Ishikawa (cell line): ENCODE results near the gene ATXN1.

Source experiments
- CEBPB ChIP-seq: IDR thresholded peaks from 2 replicates; pipeline ENCODE4 v1.6.1; 2012
- CREB1 ChIP-seq: IDR thresholded peaks from 2 replicates; pipeline ENCODE4 v1.6.1; 2012; ENCODE audit warnings: low read depth
- EGR1 ChIP-seq: IDR thresholded peaks from 2 replicates; pipeline ENCODE4 v1.6.1; 2012
- EP300 ChIP-seq: IDR thresholded peaks from 2 replicates; pipeline ENCODE4 v1.6.1; 2012; ENCODE audit warnings: borderline replicate concordance
- FOXM1 ChIP-seq: IDR thresholded peaks from 2 replicates; pipeline ENCODE4 v1.6.1; 2012; ENCODE audit warnings: low read depth, borderline replicate concordance
- MAX ChIP-seq: IDR thresholded peaks from 2 replicates; pipeline ENCODE4 v1.6.1; 2012
- REST ChIP-seq: IDR thresholded peaks from 2 replicates; pipeline ENCODE4 v1.6.1; 2012; ENCODE audit warnings: low read depth, mild to moderate bottlenecking
- TAF1 ChIP-seq: IDR thresholded peaks from 2 replicates; pipeline ENCODE4 v1.6.1; 2012; ENCODE audit warnings: low read depth, mild to moderate bottlenecking
- TCF12 ChIP-seq: IDR thresholded peaks from 2 replicates; pipeline ENCODE4 v1.6.1; 2012; ENCODE audit warnings: low read depth
- TEAD4 ChIP-seq: IDR thresholded peaks from 2 replicates; pipeline ENCODE4 v1.6.1; 2012
- USF1 ChIP-seq: IDR thresholded peaks from 2 replicates; pipeline ENCODE4 v1.6.1; 2012
- YY1 ChIP-seq: IDR thresholded peaks from 2 replicates; pipeline ENCODE4 v1.6.1; 2012; ENCODE audit warnings: low read depth
- ZBTB7A ChIP-seq: IDR thresholded peaks from 2 replicates; pipeline ENCODE4 v1.6.1; 2012; ENCODE audit warnings: low read depth

GRCh38 chr6:16386057-16386456 is 375.2 kb downstream of the ATXN1 start:
- TF ChIP-seq TAF1 (no peak), MAX (no peak), EP300 (no peak), ZBTB7A (no peak), REST (no peak), CREB1 (no peak), EGR1 (no peak), TCF12 (no peak), YY1 (no peak), USF1 (no peak), CEBPB (no peak), FOXM1 (no peak), TEAD4 (no peak)
